Posterior cingulate gyrus (tissue), 11 donors: ENCODE data around the gene EIF2S2.

ENCODE experiments used
- DNase-seq, 10 donors: peaks; one replicate each; pipeline versions ENCODE4 v3.0.0 to v3.0.0-alpha.2; 2020 to 2021; ENCODE audit warnings: mixed read lengths in 3 of 10
- intact Hi-C: fragments of 100-400 bp; cut with DNase I; formaldehyde crosslinking; loops from one replicate; pipeline ENCODE4 v1.15.1; 2023

Gene EIF2S2

DNA sequence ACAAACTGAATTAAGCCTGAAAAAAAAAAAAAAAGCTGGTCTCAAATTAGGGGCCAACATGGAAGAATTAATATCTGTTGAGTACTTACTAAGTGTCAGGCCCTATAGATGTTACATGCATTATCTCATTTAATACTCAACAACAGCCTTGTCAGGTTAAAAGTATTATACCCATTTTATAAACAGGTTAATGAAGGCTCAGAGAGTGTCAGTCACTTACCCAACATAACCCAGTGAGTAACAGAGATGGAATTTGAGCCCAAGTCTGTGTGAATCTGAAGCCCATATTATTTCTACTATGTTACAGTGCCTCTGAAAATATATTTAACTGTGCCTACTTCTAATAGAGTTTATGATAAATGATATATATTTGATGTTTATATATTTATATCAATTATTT lies 11.3 kb upstream of the EIF2S2 start:
- no peak for DNase-seq
- intact Hi-C loops, result no loop called here

GRCh38 chr20:34122274-34122980 lies 10.4 kb upstream of the EIF2S2 start:
- no peak for DNase-seq
- intact Hi-C loops, result no loop called here

GRCh38 chr20:34120213-34120612 lies 8.2 kb upstream of the EIF2S2 start:
- intact Hi-C loops, result no loop called here

GRCh38 chr20:34115232-34115631 lies 3.2 kb upstream of the EIF2S2 start:
- DNase-seq, result no peak

More at GRCh38 chr20:34120213-34120612, 8.2 kb upstream of the EIF2S2 start:
- no peak for DNase-seq

GRCh38 chr20:34114809-34115208 lies 2.8 kb upstream of the EIF2S2 start:
- intact Hi-C loops, result no loop called here
- DNase-seq, result no peak

More at GRCh38 chr20:34115232-34115631, 3.2 kb upstream of the EIF2S2 start:
- intact Hi-C loops, result no loop called here

DNA sequence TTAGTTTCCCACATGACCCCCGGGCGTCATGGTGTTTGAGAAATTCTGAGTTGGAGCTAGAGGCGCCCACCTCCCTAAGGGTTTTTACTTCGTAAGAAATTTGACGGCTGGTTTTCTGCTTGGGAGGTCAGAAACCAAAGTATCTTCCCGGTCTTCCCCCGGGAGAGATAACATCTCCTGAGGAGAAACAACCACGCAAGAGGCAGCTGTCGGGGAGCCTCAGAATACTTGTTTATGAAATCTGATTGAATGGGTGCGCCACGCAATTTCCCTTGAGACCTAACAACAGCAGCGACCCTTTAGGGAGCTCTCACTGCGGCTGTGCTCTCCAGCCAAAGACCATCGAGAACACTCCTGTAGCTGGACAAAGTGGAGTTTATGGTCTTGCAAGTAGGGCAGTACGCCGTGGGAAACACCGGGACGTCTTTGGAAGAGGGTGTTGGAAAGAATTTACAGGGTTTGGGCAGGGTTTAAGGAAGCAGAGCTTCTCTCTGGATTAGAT lies 608 bp upstream of the EIF2S2 start:
- intact Hi-C loops, result loop anchor here (2.0 kb wide), 2 partner anchors 120 to 302 kb away; partner anchors contain the start of genes CHMP4B and RALY
- peak in 2 of 10 donors; percentile 28 to 81 for DNase-seq

GRCh38 chr20:34110745-34111641 lies 1.1 kb downstream of the EIF2S2 start:
- intact Hi-C loops, result no loop called here
- DNase-seq, result no peak

GRCh38 chr20:34110025-34110744 lies 1.9 kb downstream of the EIF2S2 start:
- DNase-seq, result no peak
- intact Hi-C loops, result no loop called here

DNA sequence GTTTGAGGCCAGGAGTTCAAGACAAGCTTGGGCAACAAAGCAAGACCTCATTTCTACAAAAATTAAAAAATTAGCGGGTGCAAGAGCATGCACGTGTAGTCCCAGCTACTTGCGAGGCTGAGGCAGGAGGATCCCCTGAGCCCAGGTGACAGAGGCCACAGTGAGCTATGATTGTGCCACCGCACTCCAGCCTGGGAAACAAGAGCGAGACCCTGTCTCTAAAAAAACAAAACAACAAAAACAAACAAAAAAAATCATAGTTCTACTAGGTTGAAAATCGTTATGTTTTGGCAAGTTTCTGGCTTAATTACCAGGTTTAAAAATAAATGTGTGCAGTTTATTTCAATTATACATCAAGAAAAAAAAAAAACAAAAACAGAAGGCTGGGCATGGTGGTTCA lies 2.6 kb downstream of the EIF2S2 start:
- intact Hi-C loops, result no loop called here
- DNase-seq, result no peak

DNA sequence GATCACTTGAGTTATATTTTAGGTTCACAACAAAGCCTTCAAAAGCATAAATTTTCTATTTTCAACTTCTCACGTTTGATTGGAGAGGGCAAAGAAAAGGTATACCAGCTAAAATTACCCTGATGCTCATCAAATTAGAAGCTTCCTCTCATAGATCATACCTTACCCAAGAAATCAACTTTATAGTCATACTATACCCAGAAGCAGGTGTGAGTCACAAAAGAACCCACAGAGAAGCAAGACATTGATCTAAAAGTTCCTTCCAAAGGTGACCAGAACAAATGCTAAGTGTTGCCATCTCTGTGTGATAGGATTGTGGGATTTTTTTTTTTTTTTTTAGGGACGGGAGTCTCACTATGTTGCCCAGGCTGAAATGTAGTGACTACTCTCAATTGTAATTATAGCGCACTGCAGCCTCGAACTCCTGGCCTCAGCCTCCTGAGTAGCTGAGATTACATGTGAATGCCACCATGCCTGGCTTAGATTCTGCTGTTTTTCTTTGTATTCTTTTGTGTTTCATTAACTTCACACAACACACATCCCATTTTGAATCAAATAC lies 3.3 kb downstream of the EIF2S2 start:
- no peak for DNase-seq
- intact Hi-C loops, result no loop called here

DNA sequence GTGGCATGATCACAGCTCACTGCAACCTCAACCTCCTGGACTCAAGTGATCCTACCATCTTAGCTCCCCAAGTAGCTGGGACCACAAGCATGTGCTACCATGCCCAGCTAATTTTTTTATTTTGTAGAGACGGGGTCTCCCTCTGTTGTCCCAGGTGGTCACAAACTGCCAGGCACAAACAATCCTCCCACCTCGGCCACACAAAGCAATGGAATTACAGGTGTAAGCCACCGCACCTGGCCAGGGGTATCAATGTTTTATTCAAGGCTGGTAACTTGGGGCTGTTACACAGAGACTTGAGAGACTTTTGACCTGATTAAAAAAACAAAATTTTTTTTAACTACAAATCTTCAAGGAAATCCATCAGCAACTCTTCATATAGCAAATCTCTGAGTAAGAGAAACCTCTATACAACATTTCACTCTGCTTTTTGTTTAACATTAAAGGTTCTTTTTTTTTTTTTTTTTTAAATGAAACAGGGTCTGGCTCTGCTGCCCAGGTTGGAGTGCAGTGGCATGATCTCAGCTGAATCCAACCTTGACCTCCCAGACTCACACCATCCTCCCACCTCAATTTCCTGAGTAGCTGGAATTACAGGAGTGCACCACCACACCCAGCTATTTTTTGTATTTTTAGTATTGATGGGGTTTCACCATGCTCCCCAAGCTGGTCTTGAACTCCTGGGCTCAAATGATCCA lies 5.9 kb downstream of the EIF2S2 start:
- DNase-seq, result no peak
- intact Hi-C loops, result no loop called here

GRCh38 chr20:34104059-34104458 lies 8.0 kb downstream of the EIF2S2 start:
- no peak for DNase-seq
- intact Hi-C loops, result no loop called here

- no peak for DNase-seq
- intact Hi-C loops, result no loop called here
These were observed 9.7 kb downstream of the EIF2S2 start for GRCh38 chr20:34102342-34102741.

- intact Hi-C loops, result no loop called here
- DNase-seq, result no peak
These were observed 11.5 kb downstream of the EIF2S2 start for GRCh38 chr20:34100576-34100975.

DNA sequence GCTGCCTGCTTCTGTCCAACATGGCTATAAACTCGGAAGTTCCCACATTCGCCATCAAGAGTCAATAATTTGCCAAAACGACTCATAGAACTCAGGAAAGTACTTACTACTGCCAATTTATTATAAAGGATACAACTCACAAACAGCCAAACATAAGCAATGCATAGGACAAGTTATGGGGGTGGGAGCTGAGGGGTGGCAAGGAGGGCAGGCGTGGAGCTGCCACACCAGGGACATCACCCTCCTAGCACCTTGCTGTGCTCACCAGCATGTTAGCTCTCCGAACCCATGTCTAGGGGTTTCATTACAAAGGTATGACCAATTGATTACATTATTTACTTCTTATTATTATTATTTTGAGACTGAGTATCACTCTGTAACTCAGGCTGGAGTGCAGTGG lies 12.4 kb downstream of the EIF2S2 start:
- intact Hi-C loops, result no loop called here
- no peak for DNase-seq

- no peak for DNase-seq
- intact Hi-C loops, result no loop called here
These were observed 13.5 kb downstream of the EIF2S2 start for GRCh38 chr20:34098570-34098969.

- intact Hi-C loops, result no loop called here
These were observed 15.2 kb downstream of the EIF2S2 start for GRCh38 chr20:34096699-34097444.

DNA sequence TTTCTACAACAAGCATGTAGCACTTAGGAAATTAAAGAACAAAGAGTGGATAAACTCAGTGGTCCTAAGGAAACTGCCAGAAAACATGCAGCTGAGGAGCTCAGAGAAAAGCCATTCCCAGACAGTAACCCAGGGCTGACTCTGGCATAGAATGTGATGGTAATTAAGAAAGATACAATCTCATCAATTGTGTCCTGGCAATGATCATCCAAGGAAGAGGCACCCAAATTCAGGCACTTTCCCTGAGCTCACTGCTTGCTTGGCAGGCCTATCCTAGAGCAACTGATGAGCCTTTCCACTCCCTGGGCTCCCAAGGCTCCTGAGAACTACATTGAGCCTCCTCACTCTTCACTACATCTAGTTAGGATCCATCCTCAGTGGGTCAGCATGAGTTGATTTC lies 16.2 kb downstream of the EIF2S2 start:
- intact Hi-C loops, result no loop called here
- DNase-seq, result peak in 1 of 10 donors; percentile 5

More at GRCh38 chr20:34096699-34097444, 15.2 kb downstream of the EIF2S2 start:
- DNase-seq, result peak in 1 of 10 donors; percentile 46

DNA sequence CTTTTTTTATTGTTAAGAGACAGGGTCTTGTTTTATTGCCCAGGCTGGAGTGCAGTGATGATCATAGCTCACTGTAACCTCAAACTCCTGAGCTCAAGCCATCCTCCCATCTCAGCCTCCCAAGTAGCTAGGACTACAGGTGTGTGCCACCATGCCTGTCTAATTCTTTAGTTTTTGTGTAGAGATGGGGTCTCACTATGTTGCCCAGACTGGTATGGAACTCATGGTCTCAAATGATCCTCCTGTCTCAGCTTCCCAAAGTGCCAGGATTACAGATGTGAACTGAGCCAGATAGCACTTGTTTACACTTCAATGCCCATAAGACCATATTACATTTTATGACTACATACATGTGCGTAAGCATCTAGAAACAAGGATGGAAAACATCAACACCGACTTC lies 18.1 kb downstream of the EIF2S2 start:
- intact Hi-C loops, result no loop called here
- DNase-seq, result no peak
